ENCODE data around the gene SUFU. TPM values are rescaled to one million over a fixed set of nuclear protein-coding genes. Genes with fewer than 3 reads are reported as not detected.

Gene SUFU
- polyA plus RNA-seq, 1 experiment: 8.5 TPM

- Histone ChIP-seq H3K36me3 (ENCODE audit: control insufficient read depth, insufficient read depth, low read length) (peaks cover 55% of the 10 kb centered on the region), H3K27me3 (ENCODE audit: control insufficient read depth, insufficient read depth, low read length) (no peaks in the 10 kb centered on the region), H3K4me3 (ENCODE audit: low read depth, low read length) (no peak overlapping the region)
- no peak for TF ChIP-seq CTCF (IDR thresholded peaks at IDR 0.05; ENCODE audit: insufficient read depth, low read depth, low read length)
- CTCF ChIA-PET: no interaction called here
- POLR2A ChIA-PET: no interaction called here
- no peak for DNase-seq (ENCODE audit: low read depth)
Observed at GRCh38 chr10:102652170-102652916, 148.6 kb downstream of the SUFU start.

- no peak for DNase-seq (ENCODE audit: low read depth)
- no peak for TF ChIP-seq CTCF (IDR thresholded peaks at IDR 0.05; ENCODE audit: insufficient read depth, low read depth, low read length)
- Histone ChIP-seq H3K4me3 (ENCODE audit: low read depth, low read length) (no peak overlapping the region), H3K36me3 (ENCODE audit: control insufficient read depth, insufficient read depth, low read length) (peaks cover 58% of the 10 kb centered on the region), H3K27me3 (ENCODE audit: control insufficient read depth, insufficient read depth, low read length) (no peaks in the 10 kb centered on the region)
- ChIA-PET CTCF (interaction anchor here (1.4 kb wide), 1 partner anchor 16 kb away, joined by 7 read pairs; no protein-coding TSS in a partner anchor), POLR2A (no interaction called here)
Observed at GRCh38 chr10:102653060-102653459, 149.3 kb downstream of the SUFU start.

GRCh38 chr10:102654566-102654965 lies 150.8 kb downstream of the SUFU start:
- Histone ChIP-seq H3K27me3 (ENCODE audit: control insufficient read depth, insufficient read depth, low read length) (no peaks in the 10 kb centered on the region), H3K4me3 (ENCODE audit: low read depth, low read length) (no peak overlapping the region), H3K36me3 (ENCODE audit: control insufficient read depth, insufficient read depth, low read length) (peaks cover 65% of the 10 kb centered on the region)
- no peak for DNase-seq (ENCODE audit: low read depth)
- POLR2A ChIA-PET: no interaction called here
- CTCF ChIA-PET: no interaction called here
- TF ChIP-seq CTCF (IDR thresholded peaks at IDR 0.05; ENCODE audit: insufficient read depth, low read depth, low read length): no peak

GRCh38 chr10:102654969-102655368 lies 151.2 kb downstream of the SUFU start:
- no peak for TF ChIP-seq CTCF (IDR thresholded peaks at IDR 0.05; ENCODE audit: insufficient read depth, low read depth, low read length)
- H3K4me3 ChIP-seq (ENCODE audit: low read depth, low read length): no peak overlapping the region
- H3K36me3 ChIP-seq (ENCODE audit: control insufficient read depth, insufficient read depth, low read length): peaks cover 65% of the 10 kb centered on the region
- DNase-seq (ENCODE audit: low read depth): no peak
- POLR2A ChIA-PET: no interaction called here
- CTCF ChIA-PET: interaction anchor here (1.7 kb wide), 1 partner anchor 10 kb away, joined by 5 read pairs; the partner anchor contains the start of gene TRIM8
- H3K27me3 ChIP-seq (ENCODE audit: control insufficient read depth, insufficient read depth, low read length): no peaks in the 10 kb centered on the region

GRCh38 chr10:102656026-102656425 lies 152.3 kb downstream of the SUFU start:
- H3K27me3 ChIP-seq (ENCODE audit: control insufficient read depth, insufficient read depth, low read length): no peaks in the 10 kb centered on the region
- peaks cover 59% of the 10 kb centered on the region for H3K36me3 ChIP-seq (ENCODE audit: control insufficient read depth, insufficient read depth, low read length)
- TF ChIP-seq CTCF (IDR thresholded peaks at IDR 0.05; ENCODE audit: insufficient read depth, low read depth, low read length): no peak
- CTCF ChIA-PET: interaction anchor here (0.9 to 1.7 kb wide), 2 partner anchors 11 to 23 kb away, joined by 5 read pairs; partner anchors contain the start of gene TRIM8
- POLR2A ChIA-PET: interaction anchor here (0.6 to 0.8 kb wide), 3 partner anchors 20 to 711 kb away, joined by 3 to 15 read pairs (median 12); no protein-coding TSS in a partner anchor
- DNase-seq (ENCODE audit: low read depth): no peak
- no peak overlapping the region for H3K4me3 ChIP-seq (ENCODE audit: low read depth, low read length)

Data from BJ (cell line).